Spleen (tissue), 11 donors: ENCODE data around the gene ATP13A1. TPM values are rescaled to one million over a fixed set of nuclear protein-coding genes. Genes with fewer than 3 reads are reported as not detected.
"Not testable (repeated sequence)": the region's sequence is repeated elsewhere in the genome, so short reads cannot be mapped to it uniquely, and the experiment has no call there.

Experiments
- DNase-seq: peaks from one replicate; pipeline ENCODE4 v3.0.0-alpha.2; 2020
- H3K27ac ChIP-seq, 8 donors: fragments of 200-600 bp; sonication (generic) in 7 of 8; 1 replicate in 4 of 8; 2 replicates in 4 of 8; pipeline versions ENCODE4 v1.5.0 to v1.8.0; 2016 to 2021; ENCODE audit warnings: inconsistent platforms in 4 of 8, mild to moderate bottlenecking in 4 of 8, moderate library complexity in 1 of 8
- H3K27me3 ChIP-seq, 7 donors: fragments of 200-600 bp; sonication (generic) in 6 of 7; replicated peaks in 1 of 7; 1 replicate in 4 of 7; 2 replicates in 3 of 7; pipeline versions ENCODE4 v1.5.0 to v1.8.0; 2016 to 2021; ENCODE audit warnings: inconsistent platforms in 3 of 7, mild to moderate bottlenecking in 1 of 7
- H3K36me3 ChIP-seq, 6 donors: fragments of 200-600 bp; sonication (generic) in 5 of 6; 1 replicate in 4 of 6; 2 replicates in 2 of 6; pipeline versions ENCODE4 v1.5.0 to v1.8.0; 2016 to 2021; ENCODE audit warnings: inconsistent platforms in 2 of 6
- H3K4me1 ChIP-seq, 6 donors: fragments of 200-600 bp; sonication (generic) in 5 of 6; 1 replicate in 3 of 6; 2 replicates in 3 of 6; pipeline versions ENCODE4 v1.5.0 to v1.8.0; 2016 to 2021; ENCODE audit warnings: inconsistent platforms in 3 of 6
- H3K4me3 ChIP-seq, 8 donors: fragments of 200-600 bp; sonication (generic) in 7 of 8; 1 replicate in 4 of 8; 2 replicates in 4 of 8; pipeline versions ENCODE4 v1.5.0 to v1.8.0; 2016 to 2021; ENCODE audit warnings: inconsistent platforms in 4 of 8, mild to moderate bottlenecking in 4 of 8, moderate library complexity in 2 of 8
- H3K9me3 ChIP-seq, 8 donors: fragments of 200-600 bp; sonication (generic) in 7 of 8; 1 replicate in 4 of 8; 2 replicates in 4 of 8; pipeline versions ENCODE4 v1.5.0 to v1.8.0; 2016 to 2021; ENCODE audit warnings: inconsistent platforms in 4 of 8
- CTCF ChIP-seq, 11 experiments: fragments of 200-600 bp in 7 of 11; fragments of 450-650 bp in 4 of 11; sonication (generic) in 4 of 11; IDR thresholded peaks in 8 of 11; conservative IDR thresholded peaks in 3 of 11; 1 replicate in 7 of 11; 2 replicates in 4 of 11; pipeline versions ENCODE4 v1.4.0 to v1.8.0; 2016 to 2021; ENCODE audit warnings: antibody characterized with exemption in 11 of 11, inconsistent platforms in 4 of 11, mild to moderate bottlenecking in 1 of 11
- POLR2A ChIP-seq, 3 donors: fragments of 450-650 bp; IDR thresholded peaks; one replicate each; pipeline ENCODE4 v1.5.1; 2017; ENCODE audit warnings: antibody characterized with exemption in 3 of 3, mild to moderate bottlenecking in 1 of 3
- POLR2AphosphoS5 ChIP-seq, 3 donors: sonication (generic); formaldehyde crosslinking; IDR thresholded peaks; one replicate each; pipeline ENCODE4 v1.5.1; 2017; ENCODE audit warnings: antibody characterized with exemption in 3 of 3
- WGBS, 5 donors: extraction: QIAGEN DNeasy Blood & Tissue Kit in 3 of 5; methylation state at CpG; one replicate each; pipeline versions ENCODE4 v1.1.5 to v1.1.7; 2013 to 2018; 5-methylcytosine and 5-hydroxymethylcytosine counted together
- intact Hi-C: fragments of 100-400 bp; cut with DNase I; formaldehyde crosslinking; loops from one replicate; pipeline ENCODE4 v1.15.0; 2023; ENCODE audit warnings: low total_unique reads
- polyA plus RNA-seq, 3 donors: library from polyadenylated mRNA; stranded (reverse); fragments of 200-250 nt; gene quantifications; one replicate each; pipeline ENCODE4 v1.2.1, GENCODE V29; 2013
- small RNA-seq, 4 donors: library from RNA; depleted of rRNA; stranded (forward); fragments of <200 nt; gene quantifications; one replicate each; pipeline ENCODE3, GENCODE V24; 2016
- total RNA-seq, 7 donors: library from RNA; depleted of rRNA in 3 of 7; stranded (reverse); fragments of >200 nt in 3 of 7; fragmentation: NEBNext Ultra II Directional in 4 of 7; extraction: Animal tissue kit (Norgen Biotek cat#: 25700) in 4 of 7; gene quantifications; one replicate each; pipeline versions ENCODE4 v1.1.0 to v1.2.1, GENCODE V29; 2016 to 2021
- donor health status: healthy with polysubstance abuse.
- donor health status: DM: no; HTN: no; CAD: no; lungs with moderate emphysema.
- donor health status: DM: no; HTN: no; CAD: no.
- donor health status: Bipolar disorder and iron deficiency.
- donor health status: healthy.
- donor health status: DM: no; HTN: no; CAD: no.
- donor health status: DM: yes; HTN: yes; CAD: no.

Gene ATP13A1
- total and polyA plus RNA-seq, 10 donors: 39.7 to 301 (median 99.7) TPM

- H3K36me3 ChIP-seq, H3K9me3 ChIP-seq, H3K27me3 ChIP-seq, intact Hi-C loops, DNase-seq: not testable (repeated sequence)
- TF ChIP-seq POLR2AphosphoS5 (IDR thresholded peaks at IDR 0.05): peak in 2 of 3 donors; percentile 37 to 52
- peak overlapping the region in 1 of 8 donors; percentile 27 for H3K4me3 ChIP-seq
- peak overlapping the region; percentile 68 to 91 (median 80) for H3K27ac ChIP-seq
- peaks cover 0 to 55% (median 13%) of the 10 kb centered on the region in 6 donors for H3K4me1 ChIP-seq
- 69 to 91% (median 74%) methylated on average over 19 to 20 of the region's 20 CpGs for WGBS, 5 donors
Measured at GRCh38 chr19:19598728-19599451, 64.6 kb downstream of the ATP13A1 start.

GRCh38 chr19:19597809-19598306 lies 65.6 kb downstream of the ATP13A1 start:
- H3K27me3 ChIP-seq: no peaks in the 10 kb centered on the region
- 48 to 61% (median 55%) methylated on average over 8 of the region's 8 CpGs for WGBS, 5 donors
- H3K27ac ChIP-seq: peak overlapping the region; percentile 68 to 91 (median 80)
- H3K4me1 ChIP-seq: peaks cover 0 to 49% (median 13%) of the 10 kb centered on the region in 6 donors
- H3K4me3 ChIP-seq: no peak overlapping the region
- H3K9me3 ChIP-seq: no peaks in the 10 kb centered on the region
- no peaks in the 10 kb centered on the region for H3K36me3 ChIP-seq
- no peak for DNase-seq
- TF ChIP-seq POLR2AphosphoS5 (IDR thresholded peaks at IDR 0.05) (peak in 1 of 3 donors; percentile 51), POLR2A (IDR thresholded peaks at IDR 0.05) (peak in 1 of 3 donors; percentile 23), CTCF (IDR thresholded peaks at IDR 0.05 in 8 of 11, conservative IDR thresholded peaks at IDR 0.05 in 3 of 11) (no peak)
- intact Hi-C loops: no loop called here

Small RNA genes lying within 50 kb of the gene (small RNA-seq; reads per million reads assigned to genes)
- gene AC011458.2: 0 reads per million in 4 donors

Other genes with a start within 250 kb of the ATP13A1 start
- 1 to 10 TPM; 2.3 to 5.6 (median 3.7) TPM for gene TSSK6, start 148.1 kb downstream of the ATP13A1 start, total RNA-seq
- gene TSSK6, start 148.1 kb downstream of the ATP13A1 start, polyA plus RNA-seq: 1 to 10 TPM; 1.7 to 3.3 (median 2.4) TPM
- 100 to 1,000 TPM in 4 of 7 donors, 10 to 100 TPM in 3; 24.0 to 216 (median 182) TPM for gene NDUFA13, start 147.5 kb downstream of the ATP13A1 start, total RNA-seq
- gene NDUFA13, start 147.5 kb downstream of the ATP13A1 start, polyA plus RNA-seq: 100 to 1,000 TPM; 203 to 224 (median 204) TPM
- gene YJEFN3, start 134.8 kb downstream of the ATP13A1 start, total RNA-seq: 1 to 10 TPM; 1.3 to 4.8 (median 3.2) TPM
- gene YJEFN3, start 134.8 kb downstream of the ATP13A1 start, polyA plus RNA-seq: 10 to 100 TPM; 10.4 to 22.7 (median 13.0) TPM
- 1 to 10 TPM in 1 of 7 donors, under 1 TPM in 5, not detected in 1; 0.36 to 1.3 (median 0.61) TPM for gene CILP2, start 125.4 kb downstream of the ATP13A1 start, total RNA-seq
- gene CILP2, start 125.4 kb downstream of the ATP13A1 start, polyA plus RNA-seq: under 1 TPM; 0.15 to 0.38 (median 0.35) TPM
- gene PBX4, start 45.0 kb downstream of the ATP13A1 start, total RNA-seq: 10 to 100 TPM in 2 of 7 donors, 1 to 10 TPM in 5; 5.3 to 12.5 (median 9.3) TPM
- 10 to 100 TPM in 2 of 3 donors, 1 to 10 TPM in 1; 4.4 to 17.8 (median 15.0) TPM for gene PBX4, start 45.0 kb downstream of the ATP13A1 start, polyA plus RNA-seq
- 10 to 100 TPM; 23.7 to 62.8 (median 41.1) TPM for gene LPAR2, start 35.5 kb downstream of the ATP13A1 start, total RNA-seq
- gene LPAR2, start 35.5 kb downstream of the ATP13A1 start, polyA plus RNA-seq: 10 to 100 TPM; 12.4 to 44.1 (median 41.9) TPM
- gene GMIP, start 20.0 kb downstream of the ATP13A1 start, total RNA-seq: 100 to 1,000 TPM in 2 of 7 donors, 10 to 100 TPM in 5; 59.9 to 141 (median 96.9) TPM
- 10 to 100 TPM; 26.7 to 60.5 (median 31.9) TPM for gene GMIP, start 20.0 kb downstream of the ATP13A1 start, polyA plus RNA-seq
- 10 to 100 TPM; 29.6 to 58.3 (median 41.1) TPM for gene ZNF101, start 5.2 kb upstream of the ATP13A1 start, total RNA-seq
- gene ZNF101, start 5.2 kb upstream of the ATP13A1 start, polyA plus RNA-seq: 10 to 100 TPM; 29.8 to 51.9 (median 46.3) TPM
- 10 to 100 TPM in 5 of 7 donors, 1 to 10 TPM in 2; 8.0 to 17.1 (median 11.5) TPM for gene ZNF14, start 69.4 kb upstream of the ATP13A1 start, total RNA-seq
- 1 to 10 TPM; 5.2 to 7.6 (median 6.2) TPM for gene ZNF14, start 69.4 kb upstream of the ATP13A1 start, polyA plus RNA-seq
- gene ZNF506, start 158.1 kb upstream of the ATP13A1 start, total RNA-seq: 100 to 1,000 TPM in 2 of 7 donors, 10 to 100 TPM in 5; 38.8 to 114 (median 42.1) TPM
- gene ZNF506, start 158.1 kb upstream of the ATP13A1 start, polyA plus RNA-seq: 10 to 100 TPM in 1 of 3 donors, 1 to 10 TPM in 2; 6.3 to 10.4 (median 9.0) TPM
- gene ZNF253, start 202.2 kb upstream of the ATP13A1 start, total RNA-seq: 10 to 100 TPM in 6 of 7 donors, 1 to 10 TPM in 1; 9.8 to 34.8 (median 17.1) TPM
- gene ZNF253, start 202.2 kb upstream of the ATP13A1 start, polyA plus RNA-seq: 1 to 10 TPM; 4.0 to 6.8 (median 5.9) TPM
- gene ZNF93, start 237.3 kb upstream of the ATP13A1 start, total RNA-seq: 10 to 100 TPM in 3 of 7 donors, 1 to 10 TPM in 4; 4.7 to 21.7 (median 7.9) TPM
- gene ZNF93, start 237.3 kb upstream of the ATP13A1 start, polyA plus RNA-seq: 1 to 10 TPM; 2.3 to 4.2 (median 4.1) TPM